HL-60 (cell line): Measurements from ENCODE around the gene PHLPP1.

Source experiments
- CTCF ChIP-seq: IDR thresholded peaks from one replicate; pipeline ENCODE4 v1.5.1; 2011; ENCODE audit warnings: low read length, control low read depth, inconsistent platforms; ENCODE audit not compliant: insufficient read depth
- GABPA ChIP-seq: IDR thresholded peaks from 2 replicates; pipeline ENCODE4 v1.6.1; 2012; ENCODE audit warnings: low read depth
- POLR2AphosphoS5 ChIP-seq: IDR thresholded peaks from 2 replicates; pipeline ENCODE4 v1.6.1; 2012; ENCODE audit warnings: low read depth
- TF ChIP-seq, protein P1 (sequence below): IDR thresholded peaks from 2 replicates; pipeline ENCODE4 v1.6.1; 2012; ENCODE audit warnings: low read depth; ENCODE audit not compliant: insufficient replicate concordance

GRCh38 chr18:62976227-62976626 lies 260.9 kb downstream of the PHLPP1 start:
- TF ChIP-seq CTCF = no peak
- no peak for TF ChIP-seq GABPA
- no peak for TF ChIP-seq POLR2AphosphoS5
- TF ChIP-seq, protein P1, sequence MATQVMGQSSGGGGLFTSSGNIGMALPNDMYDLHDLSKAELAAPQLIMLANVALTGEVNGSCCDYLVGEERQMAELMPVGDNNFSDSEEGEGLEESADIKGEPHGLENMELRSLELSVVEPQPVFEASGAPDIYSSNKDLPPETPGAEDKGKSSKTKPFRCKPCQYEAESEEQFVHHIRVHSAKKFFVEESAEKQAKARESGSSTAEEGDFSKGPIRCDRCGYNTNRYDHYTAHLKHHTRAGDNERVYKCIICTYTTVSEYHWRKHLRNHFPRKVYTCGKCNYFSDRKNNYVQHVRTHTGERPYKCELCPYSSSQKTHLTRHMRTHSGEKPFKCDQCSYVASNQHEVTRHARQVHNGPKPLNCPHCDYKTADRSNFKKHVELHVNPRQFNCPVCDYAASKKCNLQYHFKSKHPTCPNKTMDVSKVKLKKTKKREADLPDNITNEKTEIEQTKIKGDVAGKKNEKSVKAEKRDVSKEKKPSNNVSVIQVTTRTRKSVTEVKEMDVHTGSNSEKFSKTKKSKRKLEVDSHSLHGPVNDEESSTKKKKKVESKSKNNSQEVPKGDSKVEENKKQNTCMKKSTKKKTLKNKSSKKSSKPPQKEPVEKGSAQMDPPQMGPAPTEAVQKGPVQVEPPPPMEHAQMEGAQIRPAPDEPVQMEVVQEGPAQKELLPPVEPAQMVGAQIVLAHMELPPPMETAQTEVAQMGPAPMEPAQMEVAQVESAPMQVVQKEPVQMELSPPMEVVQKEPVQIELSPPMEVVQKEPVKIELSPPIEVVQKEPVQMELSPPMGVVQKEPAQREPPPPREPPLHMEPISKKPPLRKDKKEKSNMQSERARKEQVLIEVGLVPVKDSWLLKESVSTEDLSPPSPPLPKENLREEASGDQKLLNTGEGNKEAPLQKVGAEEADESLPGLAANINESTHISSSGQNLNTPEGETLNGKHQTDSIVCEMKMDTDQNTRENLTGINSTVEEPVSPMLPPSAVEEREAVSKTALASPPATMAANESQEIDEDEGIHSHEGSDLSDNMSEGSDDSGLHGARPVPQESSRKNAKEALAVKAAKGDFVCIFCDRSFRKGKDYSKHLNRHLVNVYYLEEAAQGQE = no peak
